ENCODE measurements around the gene CD300C.
A peak's percentile ranks its signal among the peaks of the same experiment; 100 is the strongest.

Gene CD300C

DNA sequence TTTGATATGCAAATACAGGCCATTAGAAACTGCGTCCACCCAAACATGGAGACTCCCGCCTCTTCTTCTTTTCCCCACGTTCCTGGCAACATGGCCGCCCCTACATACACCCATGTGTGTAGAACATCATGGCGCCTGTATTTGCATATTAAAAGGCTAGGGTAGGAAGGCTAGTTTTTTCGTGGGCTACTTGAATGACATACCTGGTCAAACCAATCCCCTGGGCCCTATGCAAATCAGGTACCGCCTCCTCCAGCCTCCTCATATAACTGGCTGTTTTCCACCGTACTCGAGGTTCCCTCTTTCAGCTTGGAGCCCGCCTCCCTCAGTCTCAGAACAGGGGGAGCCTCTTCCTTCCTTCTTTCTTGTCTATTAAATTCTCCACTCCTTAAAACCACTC lies 13.8 kb downstream of the CD300C start:
- H3K4me3 ChIP-seq (ENCODE audit: control insufficient read depth in 1 of 7, extremely low read depth in 1 of 7, insufficient read depth in 4 of 7, low read depth in 2 of 7, low read length in 6 of 7) = peak overlapping the region in 5 of 7 experiments; percentile 56 to 76 (median 63)
- peak; percentile 94 to 98 (median 97) for DNase-seq
- H3K27me3 ChIP-seq (replicated peaks in 2 of 5; ENCODE audit: control insufficient read depth in 4 of 5, insufficient read depth in 5 of 5, low read length in 4 of 5) = no peaks in the 10 kb centered on the region
- CTCF ChIA-PET = interaction anchor here (0.7 to 2.9 kb wide), 39 partner anchors 9 to 324 kb away, joined by 3 to 31 read pairs (median 4); partner anchors contain the start of genes BTBD17 and GPR142
- H3K9me3 ChIP-seq (ENCODE audit: control extremely low read depth in 1 of 5, control insufficient read depth in 4 of 5, insufficient read depth in 2 of 5, low read depth in 1 of 5, low read length in 4 of 5) = peaks cover 0 to 3% (median 0%) of the 10 kb centered on the region in 5 experiments
- POLR2A ChIA-PET = interaction anchor here (0.6 to 1.7 kb wide), 3 partner anchors 65 to 153 kb away, joined by 3 to 6 read pairs (median 6); partner anchors contain the start of gene CD300A
- H3K4me1 ChIP-seq (ENCODE audit: control extremely low read depth in 1 of 4, control insufficient read depth in 4 of 4, insufficient read depth in 4 of 4, low read length in 3 of 4) = peaks cover 10 to 34% (median 23%) of the 10 kb centered on the region in 4 experiments
- H3K36me3 ChIP-seq (ENCODE audit: control insufficient read depth in 4 of 4, insufficient read depth in 4 of 4, low read length in 3 of 4) = no peaks in the 10 kb centered on the region
- peak overlapping the region in 1 of 2 experiments; percentile 60 for H3K27ac ChIP-seq (ENCODE audit: insufficient read depth in 1 of 2, low read depth in 1 of 2, low read length in 2 of 2, poor library complexity in 1 of 2, severe bottlenecking in 2 of 2)
- 0% methylated on average over 8 of the region's 10 CpGs for WGBS (ENCODE audit: insufficient coverage)

GRCh38 chr17:74531231-74531761 lies 14.6 kb downstream of the CD300C start, which contains the start of gene CD300LB:
TSS of gene CD300LB (minus strand) at chr17:74531475. CDS start at chr17:74531350, 125 bp downstream.
- ChIA-PET CTCF (interaction anchor here (0.9 to 2.9 kb wide), 19 partner anchors 8 to 323 kb away, joined by 3 to 31 read pairs (median 4); partner anchors contain the start of gene GPR142), POLR2A (interaction anchor here (1.7 kb wide), 1 partner anchor 64 kb away, joined by 6 read pairs; the partner anchor contains the start of gene CD300A)
- H3K4me1 ChIP-seq (ENCODE audit: control extremely low read depth in 1 of 4, control insufficient read depth in 4 of 4, insufficient read depth in 4 of 4, low read length in 3 of 4) = peaks cover 10 to 34% (median 23%) of the 10 kb centered on the region in 4 experiments
- no peaks in the 10 kb centered on the region for H3K36me3 ChIP-seq (ENCODE audit: control insufficient read depth in 4 of 4, insufficient read depth in 4 of 4, low read length in 3 of 4)
- H3K4me3 ChIP-seq (ENCODE audit: control insufficient read depth in 1 of 7, extremely low read depth in 1 of 7, insufficient read depth in 4 of 7, low read depth in 2 of 7, low read length in 6 of 7) = peak within 1 kb of the TSS in 5 of 7 experiments; percentile 56 to 76 (median 63)
- 22% methylated on average over 4 of the region's 10 CpGs for WGBS (ENCODE audit: insufficient coverage)
- H3K9me3 ChIP-seq (ENCODE audit: control extremely low read depth in 1 of 5, control insufficient read depth in 4 of 5, insufficient read depth in 2 of 5, low read depth in 1 of 5, low read length in 4 of 5) = peaks cover 0 to 3% (median 0%) of the 10 kb centered on the region in 5 experiments
- peak in 2 of 3 donors; percentile 74 to 77 for DNase-seq
- H3K27ac ChIP-seq (ENCODE audit: insufficient read depth in 1 of 2, low read depth in 1 of 2, low read length in 2 of 2, poor library complexity in 1 of 2, severe bottlenecking in 2 of 2) = peak within 1 kb of the TSS in 1 of 2 experiments; percentile 60
- no peaks in the 10 kb centered on the region for H3K27me3 ChIP-seq (replicated peaks in 2 of 5; ENCODE audit: control insufficient read depth in 4 of 5, insufficient read depth in 5 of 5, low read length in 4 of 5)

DNA sequence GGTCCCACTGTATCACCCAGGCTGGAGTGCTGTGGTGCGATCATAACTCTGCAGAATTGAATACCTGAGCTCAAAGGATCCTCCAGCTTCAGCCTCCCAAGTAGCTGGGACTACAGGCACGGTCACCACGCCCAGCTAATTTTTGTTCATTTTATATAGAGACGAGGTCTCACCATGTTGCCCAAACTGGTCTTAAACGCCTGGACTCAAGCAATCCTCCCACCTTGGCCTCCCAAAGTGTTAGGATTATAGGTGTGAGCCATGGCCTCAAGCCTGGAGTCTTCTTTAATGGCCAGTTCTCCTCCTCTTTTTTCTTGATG lies 15.1 kb downstream of the CD300C start:
- ChIA-PET CTCF (interaction anchor here (0.5 to 1.9 kb wide), 7 partner anchors 10 to 245 kb away, joined by 3 to 13 read pairs (median 3); no protein-coding TSS in a partner anchor), POLR2A (interaction anchor here (1.7 kb wide), 1 partner anchor 64 kb away, joined by 6 read pairs; the partner anchor contains the start of gene CD300A)
- H3K4me1 ChIP-seq (ENCODE audit: control extremely low read depth in 1 of 4, control insufficient read depth in 4 of 4, insufficient read depth in 4 of 4, low read length in 3 of 4) = peaks cover 10 to 34% (median 23%) of the 10 kb centered on the region in 4 experiments
- H3K9me3 ChIP-seq (ENCODE audit: control extremely low read depth in 1 of 5, control insufficient read depth in 4 of 5, insufficient read depth in 2 of 5, low read depth in 1 of 5, low read length in 4 of 5) = peaks cover 0 to 3% (median 0%) of the 10 kb centered on the region in 5 experiments
- H3K36me3 ChIP-seq (ENCODE audit: control insufficient read depth in 4 of 4, insufficient read depth in 4 of 4, low read length in 3 of 4) = no peaks in the 10 kb centered on the region
- no peak overlapping the region for H3K4me3 ChIP-seq (ENCODE audit: control insufficient read depth in 1 of 7, extremely low read depth in 1 of 7, insufficient read depth in 4 of 7, low read depth in 2 of 7, low read length in 6 of 7)
- no peaks in the 10 kb centered on the region for H3K27me3 ChIP-seq (replicated peaks in 2 of 5; ENCODE audit: control insufficient read depth in 4 of 5, insufficient read depth in 5 of 5, low read length in 4 of 5)
- WGBS (ENCODE audit: insufficient coverage) = 98% methylated on average over 5 of the region's 5 CpGs
- no peak overlapping the region for H3K27ac ChIP-seq (ENCODE audit: insufficient read depth in 1 of 2, low read depth in 1 of 2, low read length in 2 of 2, poor library complexity in 1 of 2, severe bottlenecking in 2 of 2)
- no peak for DNase-seq

GRCh38 chr17:74529243-74529642 lies 16.7 kb downstream of the CD300C start:
- ChIA-PET CTCF (interaction anchor here (1.6 to 2.1 kb wide), 3 partner anchors 8 to 72 kb away, joined by 5 to 13 read pairs (median 5); no protein-coding TSS in a partner anchor), POLR2A (no interaction called here)
- WGBS (ENCODE audit: insufficient coverage) = 100% methylated on average over 3 of the region's 5 CpGs
- Histone ChIP-seq H3K4me1 (ENCODE audit: control extremely low read depth in 1 of 4, control insufficient read depth in 4 of 4, insufficient read depth in 4 of 4, low read length in 3 of 4) (peaks cover 10 to 37% (median 28%) of the 10 kb centered on the region in 4 experiments), H3K27ac (ENCODE audit: insufficient read depth in 1 of 2, low read depth in 1 of 2, low read length in 2 of 2, poor library complexity in 1 of 2, severe bottlenecking in 2 of 2) (no peak overlapping the region), H3K36me3 (ENCODE audit: control insufficient read depth in 4 of 4, insufficient read depth in 4 of 4, low read length in 3 of 4) (no peaks in the 10 kb centered on the region), H3K27me3 (replicated peaks in 2 of 5; ENCODE audit: control insufficient read depth in 4 of 5, insufficient read depth in 5 of 5, low read length in 4 of 5) (no peaks in the 10 kb centered on the region), H3K4me3 (ENCODE audit: control insufficient read depth in 1 of 7, extremely low read depth in 1 of 7, insufficient read depth in 4 of 7, low read depth in 2 of 7, low read length in 6 of 7) (no peak overlapping the region), H3K9me3 (ENCODE audit: control extremely low read depth in 1 of 5, control insufficient read depth in 4 of 5, insufficient read depth in 2 of 5, low read depth in 1 of 5, low read length in 4 of 5) (peaks cover 0 to under 1% (median 0%) of the 10 kb centered on the region in 5 experiments)
- DNase-seq = no peak

GRCh38 chr17:74528491-74529199 lies 17.3 kb downstream of the CD300C start:
- Histone ChIP-seq H3K4me1 (ENCODE audit: control extremely low read depth in 1 of 4, control insufficient read depth in 4 of 4, insufficient read depth in 4 of 4, low read length in 3 of 4) (peaks cover 10 to 37% (median 27%) of the 10 kb centered on the region in 4 experiments), H3K36me3 (ENCODE audit: control insufficient read depth in 4 of 4, insufficient read depth in 4 of 4, low read length in 3 of 4) (no peaks in the 10 kb centered on the region), H3K27me3 (replicated peaks in 2 of 5; ENCODE audit: control insufficient read depth in 4 of 5, insufficient read depth in 5 of 5, low read length in 4 of 5) (no peaks in the 10 kb centered on the region), H3K4me3 (ENCODE audit: control insufficient read depth in 1 of 7, extremely low read depth in 1 of 7, insufficient read depth in 4 of 7, low read depth in 2 of 7, low read length in 6 of 7) (no peak overlapping the region), H3K27ac (ENCODE audit: insufficient read depth in 1 of 2, low read depth in 1 of 2, low read length in 2 of 2, poor library complexity in 1 of 2, severe bottlenecking in 2 of 2) (no peak overlapping the region), H3K9me3 (ENCODE audit: control extremely low read depth in 1 of 5, control insufficient read depth in 4 of 5, insufficient read depth in 2 of 5, low read depth in 1 of 5, low read length in 4 of 5) (peaks cover 0 to 3% (median 0%) of the 10 kb centered on the region in 5 experiments)
- WGBS (ENCODE audit: insufficient coverage) = 100% methylated on average over 4 of the region's 8 CpGs
- peak in 2 of 3 donors; percentile 59 to 61 for DNase-seq
- CTCF ChIA-PET = interaction anchor here (0.7 to 2.1 kb wide), 3 partner anchors 15 to 71 kb away, joined by 3 to 5 read pairs (median 5); no protein-coding TSS in a partner anchor
- POLR2A ChIA-PET = no interaction called here

DNA sequence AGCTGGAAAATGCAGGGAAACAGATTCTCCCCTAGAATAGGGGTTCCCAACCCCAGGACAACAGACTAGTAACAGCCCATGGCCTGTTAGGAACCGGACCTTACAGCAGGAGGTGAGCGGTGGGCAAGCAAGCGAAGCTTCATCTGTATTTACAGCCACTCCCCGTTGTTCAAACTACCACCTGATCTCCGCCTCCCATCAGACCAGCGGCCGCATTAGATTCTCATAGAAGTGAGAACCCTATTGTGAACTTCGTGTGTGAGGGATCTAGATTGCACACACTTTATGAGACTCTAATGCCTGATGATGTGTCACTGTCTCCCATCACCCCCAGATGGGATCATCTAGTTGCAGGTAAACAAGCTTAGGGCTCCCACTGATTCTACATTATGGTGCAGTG lies 18.2 kb downstream of the CD300C start:
- no peaks in the 10 kb centered on the region for H3K36me3 ChIP-seq (ENCODE audit: control insufficient read depth in 4 of 4, insufficient read depth in 4 of 4, low read length in 3 of 4)
- WGBS (ENCODE audit: insufficient coverage) = 98% methylated on average over 8 of the region's 8 CpGs
- H3K4me3 ChIP-seq (ENCODE audit: control insufficient read depth in 1 of 7, extremely low read depth in 1 of 7, insufficient read depth in 4 of 7, low read depth in 2 of 7, low read length in 6 of 7) = no peak overlapping the region
- no peak for DNase-seq
- H3K9me3 ChIP-seq (ENCODE audit: control extremely low read depth in 1 of 5, control insufficient read depth in 4 of 5, insufficient read depth in 2 of 5, low read depth in 1 of 5, low read length in 4 of 5) = peaks cover 0 to 10% (median 3%) of the 10 kb centered on the region in 5 experiments
- no peaks in the 10 kb centered on the region for H3K27me3 ChIP-seq (replicated peaks in 2 of 5; ENCODE audit: control insufficient read depth in 4 of 5, insufficient read depth in 5 of 5, low read length in 4 of 5)
- no peak overlapping the region for H3K27ac ChIP-seq (ENCODE audit: insufficient read depth in 1 of 2, low read depth in 1 of 2, low read length in 2 of 2, poor library complexity in 1 of 2, severe bottlenecking in 2 of 2)
- ChIA-PET CTCF (interaction anchor here (0.7 to 2.1 kb wide), 2 partner anchors 14 to 31 kb away, joined by 3 to 5 read pairs; no protein-coding TSS in a partner anchor), POLR2A (no interaction called here)
- H3K4me1 ChIP-seq (ENCODE audit: control extremely low read depth in 1 of 4, control insufficient read depth in 4 of 4, insufficient read depth in 4 of 4, low read length in 3 of 4) = peaks cover 7 to 30% (median 27%) of the 10 kb centered on the region in 4 experiments
